HG03060 (cell line): ENCODE measurements around the gene CDK12.
"Not testable (repeated sequence)": the region's sequence is repeated elsewhere in the genome, so short reads cannot be mapped to it uniquely, and the experiment has no call there.

Experiments used
- ATAC-seq: cut with Tn5 transposase; IDR thresholded peaks from one replicate; pipeline ENCODE4 v1.9.1; 2021; ENCODE audit warnings: low read depth, moderate number of reproducible peaks; ENCODE audit not compliant: unreplicated experiment

CDK12 gene

GRCh38 chr17:39461113-39461925 lies at the start of gene CDK12:
Gene CDK12, plus strand, starts transcription at chr17:39461486. Its CDS starts 586 bp downstream, at chr17:39462072.
- peak; percentile 88 for ATAC-seq

DNA sequence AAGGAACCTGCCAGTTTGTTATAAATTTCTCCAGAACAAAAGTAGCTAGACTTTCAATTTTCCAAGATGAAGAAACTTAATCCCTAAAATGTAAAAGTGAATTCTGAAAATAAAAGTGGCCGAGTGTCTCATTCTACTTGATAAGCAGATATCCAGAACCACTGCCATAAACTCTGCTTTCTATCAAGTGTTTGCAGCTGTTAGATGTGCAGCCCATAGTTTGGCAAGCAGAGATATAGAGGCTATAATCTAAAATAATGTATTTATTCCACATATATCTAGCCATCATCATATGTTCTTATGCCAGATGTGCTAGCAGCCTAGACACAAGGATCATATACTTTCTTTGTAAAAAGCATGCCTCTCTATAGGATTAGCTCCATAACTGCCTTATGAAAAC lies 45.1 kb upstream of the CDK12 start:
- no peak for ATAC-seq

- ATAC-seq, result no peak
Observed at GRCh38 chr17:39429600-39429999, 31.7 kb upstream of the CDK12 start.

- ATAC-seq, result not testable (repeated sequence)
Observed at GRCh38 chr17:39439868-39440267, 21.4 kb upstream of the CDK12 start.

GRCh38 chr17:39443326-39443725 lies 18.0 kb upstream of the CDK12 start:
- no peak for ATAC-seq

GRCh38 chr17:39447561-39447960 lies 13.7 kb upstream of the CDK12 start:
- ATAC-seq, result no peak

DNA sequence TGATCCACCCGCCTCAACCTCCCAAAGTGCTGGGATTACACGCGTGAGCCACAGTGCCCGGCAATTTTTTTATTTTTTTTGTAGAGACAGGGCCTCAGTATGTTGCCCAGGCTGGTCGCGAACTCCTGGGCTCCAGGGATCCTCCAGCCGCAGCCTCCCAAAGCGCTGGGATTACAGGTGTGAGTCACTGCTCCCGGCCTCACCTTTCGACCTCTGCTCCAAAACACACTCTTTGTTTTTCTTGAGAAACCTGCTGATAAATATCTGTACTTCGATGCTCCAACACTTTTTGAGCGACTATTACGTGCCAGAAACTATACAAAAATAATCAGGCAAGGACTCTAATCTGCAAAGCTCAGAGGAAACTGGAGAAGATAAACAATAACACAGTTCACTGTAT lies 11.2 kb upstream of the CDK12 start:
- no peak for ATAC-seq

GRCh38 chr17:39450847-39451581 lies 10.3 kb upstream of the CDK12 start, which contains the start of gene MED1:
Gene MED1, minus strand, starts transcription at chr17:39451263. Its CDS starts 201 bp downstream, at chr17:39451062.
- ATAC-seq, result peak; percentile 92

- no peak for ATAC-seq
Observed at GRCh38 chr17:39455919-39456318, 5.4 kb upstream of the CDK12 start.

GRCh38 chr17:39461926-39462569 lies 762 bp downstream of the CDK12 start:
- no peak for ATAC-seq

GRCh38 chr17:39462631-39463375 lies 1.5 kb downstream of the CDK12 start:
- no peak for ATAC-seq

DNA sequence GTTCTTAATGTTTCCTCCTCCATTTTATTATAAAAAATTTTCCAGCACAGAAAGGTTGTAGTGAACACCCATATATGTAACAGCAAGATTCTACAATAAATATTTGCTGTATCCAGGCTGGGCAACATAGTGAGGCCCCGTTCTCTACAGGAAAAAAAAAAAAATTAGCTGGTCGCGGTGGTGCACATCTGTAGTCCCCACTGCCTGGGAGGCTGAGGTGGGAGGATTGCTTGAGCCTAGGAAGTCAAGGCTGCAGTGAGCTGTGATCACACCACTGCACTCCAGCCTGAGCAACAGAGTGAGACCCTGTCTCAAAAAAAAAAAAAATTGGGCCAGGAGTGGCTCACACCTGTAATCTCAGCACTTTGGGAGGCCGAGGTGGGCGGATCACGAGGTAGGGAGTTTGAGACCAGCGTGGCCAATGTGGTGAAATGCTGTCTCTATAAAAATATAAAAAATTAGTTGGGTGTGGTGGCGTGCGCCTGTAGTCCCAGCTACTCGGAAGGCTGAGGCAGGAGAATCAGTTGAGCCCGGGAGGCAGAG lies 3.4 kb downstream of the CDK12 start:
- not testable (repeated sequence) for ATAC-seq

GRCh38 chr17:39468610-39469009 lies 7.3 kb downstream of the CDK12 start:
- ATAC-seq, result not testable (repeated sequence)

DNA sequence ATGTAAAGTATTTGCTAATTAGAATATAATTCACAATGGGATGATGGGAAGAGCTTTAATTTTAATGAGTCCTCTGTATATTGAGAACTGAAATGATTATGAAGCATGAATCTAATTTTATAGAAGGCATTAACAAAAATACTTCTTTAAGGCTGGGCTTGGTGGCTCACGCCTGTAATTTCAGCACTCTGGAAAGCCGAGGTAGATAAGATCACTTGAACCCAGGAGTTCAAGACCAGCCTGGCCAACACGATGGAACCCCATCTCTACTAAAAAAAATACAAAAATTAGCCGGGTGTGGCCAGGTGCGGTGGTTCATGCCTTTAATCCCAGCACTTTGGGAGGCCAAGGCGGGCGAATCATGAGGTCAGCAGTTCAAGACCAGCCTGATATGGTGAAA lies 12.0 kb downstream of the CDK12 start:
- ATAC-seq, result no peak

- not testable (repeated sequence) for ATAC-seq
Observed at GRCh38 chr17:39479631-39480030, 18.3 kb downstream of the CDK12 start.

DNA sequence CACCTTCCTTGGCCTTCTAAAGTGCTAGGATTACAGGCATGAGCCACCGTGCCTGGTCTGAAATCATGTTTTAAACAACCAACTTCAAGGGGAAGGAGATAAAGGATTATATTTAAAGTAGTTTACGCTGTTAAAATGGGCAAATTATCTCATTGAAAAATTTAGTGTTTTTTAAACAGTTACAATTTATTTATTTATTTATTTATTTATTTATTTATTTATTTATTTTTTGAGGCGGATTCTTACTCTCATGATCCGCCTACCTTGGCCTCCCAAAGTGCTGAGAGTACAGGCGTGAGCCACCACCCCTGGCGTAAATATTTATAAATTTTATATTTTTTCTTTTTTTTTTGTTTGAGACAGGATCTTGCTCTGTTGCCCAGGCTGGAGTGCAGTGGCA lies 22.2 kb downstream of the CDK12 start:
- ATAC-seq, result no peak

GRCh38 chr17:39484178-39484577 lies 22.9 kb downstream of the CDK12 start:
- peak; percentile 77 for ATAC-seq

GRCh38 chr17:39485555-39485954 lies 24.3 kb downstream of the CDK12 start:
- ATAC-seq, result no peak

DNA sequence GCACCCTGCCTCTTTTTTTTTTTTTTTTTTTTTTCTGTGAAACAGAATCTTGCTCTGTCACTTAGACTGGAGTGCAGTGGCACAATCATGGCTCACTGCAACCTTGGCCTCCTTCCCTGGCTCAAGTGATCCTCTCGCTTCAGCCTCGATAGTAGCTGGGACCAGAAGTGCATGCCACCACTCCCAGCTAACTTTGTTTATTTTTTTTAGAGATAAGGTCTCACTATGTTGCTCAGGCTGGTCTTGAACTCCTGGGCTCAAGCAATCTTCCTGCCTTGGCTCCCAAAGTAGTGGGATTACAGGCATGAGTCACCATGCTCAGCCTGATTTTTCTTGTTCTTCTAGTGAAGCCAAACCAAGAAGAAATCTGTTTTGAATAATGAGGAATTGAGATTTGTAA lies 25.0 kb downstream of the CDK12 start:
- no peak for ATAC-seq

DNA sequence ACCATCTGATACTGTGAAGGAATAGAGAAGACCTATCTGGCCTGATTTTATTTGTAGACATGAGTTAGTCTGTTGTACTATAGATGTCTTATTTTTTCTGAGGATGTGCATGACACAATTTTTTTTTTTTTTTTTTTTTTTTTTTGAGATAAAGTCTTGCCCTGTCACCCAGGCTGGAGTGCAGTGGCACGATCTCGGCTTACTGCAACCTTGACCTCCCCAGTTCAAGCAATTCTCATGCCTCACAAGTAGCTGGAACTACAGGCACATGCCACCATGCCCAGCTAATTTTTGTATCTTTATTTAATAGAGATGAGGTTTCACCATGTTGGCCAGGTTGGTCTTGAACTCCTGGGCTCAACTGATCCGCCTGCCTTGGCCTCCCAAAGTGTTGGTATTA lies 26.2 kb downstream of the CDK12 start:
- not testable (repeated sequence) for ATAC-seq
